ENCODE measurements around the gene CHST1.

CHST1 gene

GRCh38 chr11:45674481-45675190, 9.2 kb upstream of the CHST1 start:
- H3K9ac ChIP-seq (ENCODE audit: low read depth in 1 of 2, low read length in 2 of 2), result no peak overlapping the region
- H3K27me3 ChIP-seq (ENCODE audit: control insufficient read depth in 1 of 2, insufficient read depth in 2 of 2, low read length in 2 of 2), result no peaks in the 10 kb centered on the region
- no peaks in the 10 kb centered on the region for H3K9me3 ChIP-seq (ENCODE audit: control insufficient read depth in 1 of 2, low read length in 2 of 2)
- no peak overlapping the region for H3K27ac ChIP-seq (ENCODE audit: low read depth, low read length)
- no peaks in the 10 kb centered on the region for H3K4me1 ChIP-seq (ENCODE audit: control insufficient read depth in 1 of 2, insufficient read depth in 2 of 2, low read length in 2 of 2)
- no peaks in the 10 kb centered on the region for H3K36me3 ChIP-seq (ENCODE audit: control insufficient read depth in 1 of 2, insufficient read depth in 2 of 2, low read length in 2 of 2)
- H3K4me3 ChIP-seq (ENCODE audit: low read depth in 1 of 2, low read length in 2 of 2), result no peak overlapping the region

GRCh38 chr11:45673441-45673840, 8.0 kb upstream of the CHST1 start:
- no peak overlapping the region for H3K27ac ChIP-seq (ENCODE audit: low read depth, low read length)
- no peaks in the 10 kb centered on the region for H3K36me3 ChIP-seq (ENCODE audit: control insufficient read depth in 1 of 2, insufficient read depth in 2 of 2, low read length in 2 of 2)
- H3K27me3 ChIP-seq (ENCODE audit: control insufficient read depth in 1 of 2, insufficient read depth in 2 of 2, low read length in 2 of 2), result peaks cover 0 to 2% of the 10 kb centered on the region in 2 donors
- no peak overlapping the region for H3K4me3 ChIP-seq (ENCODE audit: low read depth in 1 of 2, low read length in 2 of 2)
- no peak overlapping the region for H3K9ac ChIP-seq (ENCODE audit: low read depth in 1 of 2, low read length in 2 of 2)
- no peaks in the 10 kb centered on the region for H3K4me1 ChIP-seq (ENCODE audit: control insufficient read depth in 1 of 2, insufficient read depth in 2 of 2, low read length in 2 of 2)
- no peaks in the 10 kb centered on the region for H3K9me3 ChIP-seq (ENCODE audit: control insufficient read depth in 1 of 2, low read length in 2 of 2)

GRCh38 chr11:45672593-45672992, 7.2 kb upstream of the CHST1 start:
- Histone ChIP-seq H3K9me3 (ENCODE audit: control insufficient read depth in 1 of 2, low read length in 2 of 2) (no peaks in the 10 kb centered on the region), H3K27ac (ENCODE audit: low read depth, low read length) (no peak overlapping the region), H3K9ac (ENCODE audit: low read depth in 1 of 2, low read length in 2 of 2) (no peak overlapping the region), H3K4me1 (ENCODE audit: control insufficient read depth in 1 of 2, insufficient read depth in 2 of 2, low read length in 2 of 2) (no peaks in the 10 kb centered on the region), H3K4me3 (ENCODE audit: low read depth in 1 of 2, low read length in 2 of 2) (no peak overlapping the region), H3K27me3 (ENCODE audit: control insufficient read depth in 1 of 2, insufficient read depth in 2 of 2, low read length in 2 of 2) (peaks cover 0 to 4% of the 10 kb centered on the region in 2 donors), H3K36me3 (ENCODE audit: control insufficient read depth in 1 of 2, insufficient read depth in 2 of 2, low read length in 2 of 2) (no peaks in the 10 kb centered on the region)

GRCh38 chr11:45671246-45672171, 6.1 kb upstream of the CHST1 start:
- Histone ChIP-seq H3K4me1 (ENCODE audit: control insufficient read depth in 1 of 2, insufficient read depth in 2 of 2, low read length in 2 of 2) (no peaks in the 10 kb centered on the region), H3K27ac (ENCODE audit: low read depth, low read length) (no peak overlapping the region), H3K27me3 (ENCODE audit: control insufficient read depth in 1 of 2, insufficient read depth in 2 of 2, low read length in 2 of 2) (peaks cover 8 to 10% of the 10 kb centered on the region in 2 donors), H3K9ac (ENCODE audit: low read depth in 1 of 2, low read length in 2 of 2) (no peak overlapping the region), H3K4me3 (ENCODE audit: low read depth in 1 of 2, low read length in 2 of 2) (no peak overlapping the region), H3K36me3 (ENCODE audit: control insufficient read depth in 1 of 2, insufficient read depth in 2 of 2, low read length in 2 of 2) (no peaks in the 10 kb centered on the region), H3K9me3 (ENCODE audit: control insufficient read depth in 1 of 2, low read length in 2 of 2) (no peaks in the 10 kb centered on the region)

GRCh38 chr11:45670386-45671135, 5.1 kb upstream of the CHST1 start:
- H3K4me3 ChIP-seq (ENCODE audit: low read depth in 1 of 2, low read length in 2 of 2), result no peak overlapping the region
- peaks cover 11 to 15% of the 10 kb centered on the region in 2 donors for H3K27me3 ChIP-seq (ENCODE audit: control insufficient read depth in 1 of 2, insufficient read depth in 2 of 2, low read length in 2 of 2)
- H3K4me1 ChIP-seq (ENCODE audit: control insufficient read depth in 1 of 2, insufficient read depth in 2 of 2, low read length in 2 of 2), result no peaks in the 10 kb centered on the region
- no peak overlapping the region for H3K27ac ChIP-seq (ENCODE audit: low read depth, low read length)
- no peak overlapping the region for H3K9ac ChIP-seq (ENCODE audit: low read depth in 1 of 2, low read length in 2 of 2)
- H3K9me3 ChIP-seq (ENCODE audit: control insufficient read depth in 1 of 2, low read length in 2 of 2), result no peaks in the 10 kb centered on the region
- no peaks in the 10 kb centered on the region for H3K36me3 ChIP-seq (ENCODE audit: control insufficient read depth in 1 of 2, insufficient read depth in 2 of 2, low read length in 2 of 2)

GRCh38 chr11:45669956-45670355, 4.5 kb upstream of the CHST1 start:
- no peak overlapping the region for H3K27ac ChIP-seq (ENCODE audit: low read depth, low read length)
- H3K4me1 ChIP-seq (ENCODE audit: control insufficient read depth in 1 of 2, insufficient read depth in 2 of 2, low read length in 2 of 2), result no peaks in the 10 kb centered on the region
- H3K36me3 ChIP-seq (ENCODE audit: control insufficient read depth in 1 of 2, insufficient read depth in 2 of 2, low read length in 2 of 2), result no peaks in the 10 kb centered on the region
- peaks cover 11 to 15% of the 10 kb centered on the region in 2 donors for H3K27me3 ChIP-seq (ENCODE audit: control insufficient read depth in 1 of 2, insufficient read depth in 2 of 2, low read length in 2 of 2)
- no peaks in the 10 kb centered on the region for H3K9me3 ChIP-seq (ENCODE audit: control insufficient read depth in 1 of 2, low read length in 2 of 2)
- no peak overlapping the region for H3K4me3 ChIP-seq (ENCODE audit: low read depth in 1 of 2, low read length in 2 of 2)
- H3K9ac ChIP-seq (ENCODE audit: low read depth in 1 of 2, low read length in 2 of 2), result no peak overlapping the region

GRCh38 chr11:45669146-45669545, 3.7 kb upstream of the CHST1 start:
- H3K9me3 ChIP-seq (ENCODE audit: control insufficient read depth in 1 of 2, low read length in 2 of 2), result no peaks in the 10 kb centered on the region
- no peak overlapping the region for H3K9ac ChIP-seq (ENCODE audit: low read depth in 1 of 2, low read length in 2 of 2)
- H3K36me3 ChIP-seq (ENCODE audit: control insufficient read depth in 1 of 2, insufficient read depth in 2 of 2, low read length in 2 of 2), result no peaks in the 10 kb centered on the region
- H3K4me3 ChIP-seq (ENCODE audit: low read depth in 1 of 2, low read length in 2 of 2), result no peak overlapping the region
- H3K27me3 ChIP-seq (ENCODE audit: control insufficient read depth in 1 of 2, insufficient read depth in 2 of 2, low read length in 2 of 2), result peaks cover 13 to 18% of the 10 kb centered on the region in 2 donors
- H3K4me1 ChIP-seq (ENCODE audit: control insufficient read depth in 1 of 2, insufficient read depth in 2 of 2, low read length in 2 of 2), result peaks cover 0 to 5% of the 10 kb centered on the region in 2 donors
- H3K27ac ChIP-seq (ENCODE audit: low read depth, low read length), result no peak overlapping the region

GRCh38 chr11:45667929-45668680, 2.7 kb upstream of the CHST1 start:
- Histone ChIP-seq H3K9ac (ENCODE audit: low read depth in 1 of 2, low read length in 2 of 2) (no peak overlapping the region), H3K4me3 (ENCODE audit: low read depth in 1 of 2, low read length in 2 of 2) (no peak overlapping the region), H3K36me3 (ENCODE audit: control insufficient read depth in 1 of 2, insufficient read depth in 2 of 2, low read length in 2 of 2) (no peaks in the 10 kb centered on the region), H3K4me1 (ENCODE audit: control insufficient read depth in 1 of 2, insufficient read depth in 2 of 2, low read length in 2 of 2) (peaks cover 0 to 9% of the 10 kb centered on the region in 2 donors), H3K27me3 (ENCODE audit: control insufficient read depth in 1 of 2, insufficient read depth in 2 of 2, low read length in 2 of 2) (peaks cover 23 to 29% of the 10 kb centered on the region in 2 donors), H3K27ac (ENCODE audit: low read depth, low read length) (no peak overlapping the region), H3K9me3 (ENCODE audit: control insufficient read depth in 1 of 2, low read length in 2 of 2) (no peaks in the 10 kb centered on the region)

- peaks cover 0 to 9% of the 10 kb centered on the region in 2 donors for H3K4me1 ChIP-seq (ENCODE audit: control insufficient read depth in 1 of 2, insufficient read depth in 2 of 2, low read length in 2 of 2)
- no peak overlapping the region for H3K4me3 ChIP-seq (ENCODE audit: low read depth in 1 of 2, low read length in 2 of 2)
- H3K27me3 ChIP-seq (ENCODE audit: control insufficient read depth in 1 of 2, insufficient read depth in 2 of 2, low read length in 2 of 2), result peaks cover 35 to 40% of the 10 kb centered on the region in 2 donors
- H3K27ac ChIP-seq (ENCODE audit: low read depth, low read length), result no peak overlapping the region
- no peaks in the 10 kb centered on the region for H3K36me3 ChIP-seq (ENCODE audit: control insufficient read depth in 1 of 2, insufficient read depth in 2 of 2, low read length in 2 of 2)
- no peak overlapping the region for H3K9ac ChIP-seq (ENCODE audit: low read depth in 1 of 2, low read length in 2 of 2)
- no peaks in the 10 kb centered on the region for H3K9me3 ChIP-seq (ENCODE audit: control insufficient read depth in 1 of 2, low read length in 2 of 2)
These were observed 1.5 kb upstream of the CHST1 start for GRCh38 chr11:45666648-45667642.
